ENCODE results near the gene CUL4A. TPM values are rescaled to one million over a fixed set of nuclear protein-coding genes. Genes with fewer than 3 reads are reported as not detected.

Gene CUL4A
- polyA plus RNA-seq, 1 of the 3 experiments (the other 2 are of a cell fraction), result 51.2 TPM

- no peak overlapping the region for H3K4me2 ChIP-seq
- ChIA-PET POLR2A (no interaction called here), CTCF (no interaction called here)
- no peaks in the 10 kb centered on the region for H3K27me3 ChIP-seq (ENCODE audit: insufficient read depth)
- no peak for TF ChIP-seq ELF1 (IDR thresholded peaks at IDR 0.05)
- no peak for TF ChIP-seq GABPA (IDR thresholded peaks at IDR 0.05; ENCODE audit: low read depth)
- no peak for TF ChIP-seq CTCF (IDR thresholded peaks at IDR 0.05)
- TF ChIP-seq NFIC (IDR thresholded peaks at IDR 0.05; ENCODE audit: borderline replicate concordance), result no peak
- TF ChIP-seq PBX3 (IDR thresholded peaks at IDR 0.05), result no peak
- TF ChIP-seq EZH2phosphoT487 (IDR thresholded peaks at IDR 0.05; ENCODE audit: borderline replicate concordance, low read depth), result no peak
- no peak for TF ChIP-seq POLR2AphosphoS5 (IDR thresholded peaks at IDR 0.05; ENCODE audit: low read depth, low read length)
- no peak for TF ChIP-seq RCOR1 (IDR thresholded peaks at IDR 0.05; ENCODE audit: low read length)
- no peak for TF ChIP-seq TAF1 (IDR thresholded peaks at IDR 0.05; ENCODE audit: borderline replicate concordance, low read depth, low read length)
- TF ChIP-seq USF2 (IDR thresholded peaks at IDR 0.05; ENCODE audit: borderline replicate concordance, low read depth, low read length), result no peak
- no peak for TF ChIP-seq FOXM1 (IDR thresholded peaks at IDR 0.05; ENCODE audit: low read depth)
- no peak for TF ChIP-seq EP300 (IDR thresholded peaks at IDR 0.05; ENCODE audit: borderline replicate concordance in 1 of 2, low read depth in 1 of 2, low read length in 1 of 2)
- TF ChIP-seq YY1 (IDR thresholded peaks at IDR 0.05; ENCODE audit: low read depth), result no peak
- TF ChIP-seq FOSL2 (IDR thresholded peaks at IDR 0.05; ENCODE audit: borderline replicate concordance, low read depth), result no peak
- TF ChIP-seq USF1 (IDR thresholded peaks at IDR 0.05; ENCODE audit: borderline replicate concordance, low read depth), result no peak
- no peak overlapping the region for H3K9ac ChIP-seq
- no peak for DNase-seq
- H3K27ac ChIP-seq (ENCODE audit: low read depth in 2 of 2, low read length in 1 of 2), result no peak overlapping the region
- no peaks in the 10 kb centered on the region for H3K9me2 ChIP-seq
- H3K4me3 ChIP-seq (ENCODE audit: low read depth in 2 of 2, low read length in 1 of 2), result no peak overlapping the region
- H4K20me1 ChIP-seq (ENCODE audit: insufficient read depth), result peaks cover 37% of the 10 kb centered on the region
- H3K4me1 ChIP-seq (ENCODE audit: control insufficient read depth in 1 of 2, insufficient read depth in 2 of 2, low read depth in 1 of 2, low read length in 1 of 2), result peaks cover 0 to 18% of the 10 kb centered on the region in 2 experiments; a peak in 2 of 4 replicates
- no peaks in the 10 kb centered on the region for H3K9me3 ChIP-seq
- peaks cover 8% of the 10 kb centered on the region for H3F3A ChIP-seq (replicated peaks; ENCODE audit: insufficient read depth)
- peaks cover 30 to 52% of the 10 kb centered on the region in 2 experiments for H3K36me3 ChIP-seq (replicated peaks in 1 of 2; ENCODE audit: control insufficient read depth in 1 of 2, insufficient read depth in 2 of 2, low read length in 1 of 2)
- no peak overlapping the region for H2AFZ ChIP-seq (ENCODE audit: low read depth)
- H3K79me2 ChIP-seq (ENCODE audit: insufficient read depth), result peaks cover 95% of the 10 kb centered on the region
- 94% methylated on average over 2 of the region's 2 CpGs for WGBS (ENCODE audit: low lambda C conversion rate)
Observed at GRCh38 chr13:113201815-113202214, 7.6 kb upstream of the CUL4A start.
